Keratinocyte (primary cell): ENCODE data around the gene LACTBL1. TPM values are rescaled to one million over a fixed set of nuclear protein-coding genes. Genes with fewer than 3 reads are reported as not detected.

Source experiments
- DNase-seq: peaks from one replicate; pipeline ENCODE4 v3.0.0-alpha.2; 2011; ENCODE audit warnings: low read depth, missing footprints, low spot score
- FAIRE-seq: peaks from 2 replicates; lab custom pipeline; 2011; peaks lifted over from hg19 to GRCh38; lab: Jason Lieb, UNC
- H2AFZ ChIP-seq: 2 replicates; pipeline ENCODE4 v1.6.0; 2012; ENCODE audit warnings: low read length, control low read depth, inconsistent platforms; ENCODE audit not compliant: control insufficient read depth
- H3K27ac ChIP-seq: 2 replicates; pipeline ENCODE4 v1.5.1; 2011; ENCODE audit warnings: low read length; ENCODE audit not compliant: control insufficient read depth, insufficient read depth
- H3K27me3 ChIP-seq: 3 replicates; pipeline ENCODE4 v1.6.0; 2011; ENCODE audit warnings: low read length; ENCODE audit not compliant: control insufficient read depth, insufficient read depth; ENCODE audit errors: extremely low read depth
- H3K36me3 ChIP-seq, 2 experiments: 2 replicates in 1 of 2; 3 replicates in 1 of 2; pipeline ENCODE4 v1.5.1; 2011; ENCODE audit warnings: low read length in 2 of 2, mild to moderate bottlenecking in 1 of 2; ENCODE audit not compliant: control insufficient read depth in 2 of 2, insufficient read depth in 2 of 2; ENCODE audit errors: extremely low read depth in 1 of 2
- H3K4me1 ChIP-seq: 3 replicates; pipeline ENCODE4 v1.5.1; 2011; ENCODE audit warnings: low read length; ENCODE audit not compliant: control insufficient read depth, insufficient read depth; ENCODE audit errors: extremely low read depth
- H3K4me2 ChIP-seq: 3 replicates; pipeline ENCODE4 v1.6.0; 2011; ENCODE audit warnings: low read depth, low read length; ENCODE audit not compliant: control insufficient read depth, insufficient read depth; ENCODE audit errors: extremely low read depth
- H3K4me3 ChIP-seq, 3 experiments: fragments of 200-600 bp in 1 of 3; sonication (generic) in 1 of 3; 2 replicates in 2 of 3; 3 replicates in 1 of 3; pipeline ENCODE4 v1.5.1; 2011 to 2016; ENCODE audit warnings: low read length in 3 of 3, mild to moderate bottlenecking in 3 of 3, control low read depth in 2 of 3, inconsistent platforms in 1 of 3, low read depth in 1 of 3, mixed read lengths in 1 of 3, mixed run types in 1 of 3, moderate library complexity in 1 of 3; ENCODE audit not compliant: control insufficient read depth in 2 of 3, insufficient read depth in 2 of 3; ENCODE audit errors: extremely low read depth in 1 of 3
- H3K79me2 ChIP-seq: 2 replicates; pipeline ENCODE4 v1.6.0; 2012; ENCODE audit warnings: low read length; ENCODE audit not compliant: control insufficient read depth, insufficient read depth
- H3K9ac ChIP-seq: 3 replicates; pipeline ENCODE4 v1.6.0; 2011; ENCODE audit warnings: low read length; ENCODE audit not compliant: control insufficient read depth, insufficient read depth; ENCODE audit errors: extremely low read depth
- H3K9me1 ChIP-seq: 3 replicates; pipeline ENCODE4 v1.6.0; 2011; ENCODE audit warnings: low read length; ENCODE audit not compliant: control insufficient read depth, insufficient read depth; ENCODE audit errors: extremely low read depth
- H3K9me3 ChIP-seq: 2 replicates; pipeline ENCODE4 v1.5.1; 2012; ENCODE audit warnings: low read depth, low read length; ENCODE audit not compliant: control insufficient read depth
- H4K20me1 ChIP-seq: 3 replicates; pipeline ENCODE4 v1.6.0; 2011; ENCODE audit warnings: low read length; ENCODE audit not compliant: control insufficient read depth, insufficient read depth; ENCODE audit errors: extremely low read depth
- CTCF ChIP-seq, 3 experiments: IDR thresholded peaks in 1 of 3; conservative IDR thresholded peaks in 1 of 3; optimal IDR thresholded peaks in 1 of 3; 2 replicates in 2 of 3; 3 replicates in 1 of 3; pipeline versions ENCODE3 to v1.5.1; 2011; ENCODE audit warnings: low read length in 3 of 3, mild to moderate bottlenecking in 3 of 3, moderate library complexity in 2 of 3, control low read depth in 1 of 3, inconsistent platforms in 1 of 3; ENCODE audit not compliant: insufficient read depth in 2 of 3; ENCODE audit errors: extremely low read depth in 1 of 3
- EZH2 ChIP-seq: IDR thresholded peaks from one replicate; pipeline ENCODE4 v1.6.1; 2012; ENCODE audit warnings: inconsistent platforms, mild to moderate bottlenecking, low read length, moderate library complexity
- dilution Hi-C: fragments of 300-500 bp; cut with MboI; formaldehyde crosslinking; loops from one replicate; pipeline ENCODE4 v1.7.0; 2020; ENCODE audit warnings: low sequenced_read_pairs; ENCODE audit not compliant: extremely low pct_ligation_motif_present
- polyA plus RNA-seq, 5 experiments: library from polyadenylated mRNA; depleted of rRNA in 3 of 5; stranded (reverse) in 3 of 5; stranded (forward) in 1 of 5; unstranded in 1 of 5; fragments of >200 nt; gene quantifications; 1 replicate in 1 of 5; 2 replicates in 3 of 5; 3 replicates in 1 of 5; pipeline versions ENCODE4 v1.2.1 to v1.2.3, GENCODE V29; 2011 to 2012; ENCODE audit warnings: missing spikeins in 2 of 5, low read depth in 1 of 5, low replicate concordance in 1 of 5

LACTBL1 gene
- polyA plus RNA-seq, 1 donor (not counting 4 experiments of a cell fraction or from before 2014, with no cell fraction given), result not detected

- H4K20me1 ChIP-seq, result no peaks in the 10 kb centered on the region
- H3K4me1 ChIP-seq, result no peaks in the 10 kb centered on the region
- H3K9me1 ChIP-seq, result no peaks in the 10 kb centered on the region
- no peak overlapping the region for H3K4me2 ChIP-seq
- H3K9ac ChIP-seq, result no peak overlapping the region
- no peak overlapping the region for H2AFZ ChIP-seq
- no peak for DNase-seq
- TF ChIP-seq CTCF (optimal IDR thresholded peaks at IDR 0.05 in 1 of 3, IDR thresholded peaks at IDR 0.05 in 1 of 3, conservative IDR thresholded peaks at IDR 0.05 in 1 of 3; ENCODE audit: extremely low read depth in 1 of 3, insufficient read depth in 2 of 3, low read length in 3 of 3), result no peak
- no peak for TF ChIP-seq EZH2
- H3K9me3 ChIP-seq, result no peaks in the 10 kb centered on the region
- H3K4me3 ChIP-seq, result no peak overlapping the region
- FAIRE-seq, result no peak
- H3K36me3 ChIP-seq, result no peaks in the 10 kb centered on the region
- no peak overlapping the region for H3K27ac ChIP-seq
- H3K27me3 ChIP-seq, result peaks cover 5% of the 10 kb centered on the region
- dilution Hi-C loops, result no loop called here
- no peaks in the 10 kb centered on the region for H3K79me2 ChIP-seq
Observed at GRCh38 chr1:22916471-22916820, 56.2 kb downstream of the LACTBL1 start.

- no peak for FAIRE-seq
- TF ChIP-seq EZH2 (no peak), CTCF (optimal IDR thresholded peaks at IDR 0.05 in 1 of 3, IDR thresholded peaks at IDR 0.05 in 1 of 3, conservative IDR thresholded peaks at IDR 0.05 in 1 of 3; ENCODE audit: extremely low read depth in 1 of 3, insufficient read depth in 2 of 3, low read length in 3 of 3) (no peak)
- H3K36me3 ChIP-seq, result no peaks in the 10 kb centered on the region
Observed at GRCh38 chr1:22915816-22916470, 56.7 kb downstream of the LACTBL1 start.

More at GRCh38 chr1:22915816-22916470, 56.7 kb downstream of the LACTBL1 start:
- H3K27me3 ChIP-seq, result peaks cover 5% of the 10 kb centered on the region
- dilution Hi-C loops, result no loop called here
- H3K27ac ChIP-seq, result no peak overlapping the region
- H4K20me1 ChIP-seq, result no peaks in the 10 kb centered on the region
- no peaks in the 10 kb centered on the region for H3K4me1 ChIP-seq
- no peak overlapping the region for H3K4me2 ChIP-seq
- no peak overlapping the region for H3K4me3 ChIP-seq
- no peaks in the 10 kb centered on the region for H3K79me2 ChIP-seq
- H3K9ac ChIP-seq, result no peak overlapping the region
- H3K9me3 ChIP-seq, result no peaks in the 10 kb centered on the region
- no peak overlapping the region for H2AFZ ChIP-seq
- no peak for DNase-seq
- H3K9me1 ChIP-seq, result no peaks in the 10 kb centered on the region
